22Rv1 (cell line): ENCODE measurements around the gene SARDH.

Experiments
- CTCF ChIP-seq: fragments of 450-650 bp; IDR thresholded peaks from 2 replicates; pipeline ENCODE4 v1.5.1; 2017; ENCODE audit warnings: mild to moderate bottlenecking
- ZFX ChIP-seq: fragments of 450-650 bp; IDR thresholded peaks from 2 replicates; pipeline ENCODE4 v1.6.1; 2017; ENCODE audit warnings: antibody characterized with exemption, borderline replicate concordance

- no peak for TF ChIP-seq CTCF
- TF ChIP-seq ZFX = no peak
Measured at GRCh38 chr9:133730994-133731715, 7.0 kb downstream of the SARDH start.
